ENCODE results near the gene PEX5L. TPM values are rescaled to one million over a fixed set of nuclear protein-coding genes. Genes with fewer than 3 reads are reported as not detected.

PEX5L gene
- total and polyA plus RNA-seq, 2 experiments from 2014 or later: 6.3 to 7.0 TPM

DNA sequence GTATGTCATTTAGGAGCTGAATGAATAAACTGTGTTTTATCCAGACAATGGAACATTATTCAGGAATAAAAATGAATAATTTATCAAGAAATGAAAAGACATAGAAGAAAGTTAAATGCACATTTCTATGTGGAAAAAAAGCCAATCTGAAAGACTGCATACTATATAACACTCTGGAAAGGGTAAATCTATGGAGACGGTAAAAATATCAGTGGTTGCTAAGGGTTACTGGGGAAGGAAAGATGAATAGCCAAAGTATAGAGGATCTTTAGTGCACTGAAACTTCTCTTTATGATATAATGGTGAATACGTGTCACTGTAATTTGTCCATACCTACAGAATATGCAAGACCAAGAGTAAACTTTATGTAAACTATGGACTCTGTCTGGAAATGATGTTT is 46.0 kb upstream of the PEX5L start:
- Mint-ChIP-seq H3K27ac (no peak overlapping the region), H3K4me3 (no peak overlapping the region), H3K27me3 (ENCODE audit: insufficient read depth, low read depth, poor library complexity) (peaks cover 1% of the 10 kb centered on the region), H3K9me3 (no peaks in the 10 kb centered on the region; the same call in 2 of the 3 replicates), H3K4me1 (peaks cover 7% of the 10 kb centered on the region), H3K36me3 (ENCODE audit: low read depth) (no peaks in the 10 kb centered on the region)
- DNase-seq (ENCODE audit: low spot score) (no peak), ATAC-seq (no peak)
- Histone ChIP-seq H3K9me2 (ENCODE audit: insufficient read depth) (peaks cover 12% of the 10 kb centered on the region), H3K36me3 (ENCODE audit: insufficient read depth) (no peaks in the 10 kb centered on the region), H4K20me1 (replicated peaks; ENCODE audit: insufficient read depth) (no peaks in the 10 kb centered on the region), H3K27ac (ENCODE audit: low read depth) (no peak overlapping the region), H3K4me2 (no peak overlapping the region), H2AFZ (no peak overlapping the region), H3F3A (replicated peaks; ENCODE audit: low read depth) (no peaks in the 10 kb centered on the region), H3K79me2 (replicated peaks; ENCODE audit: insufficient read depth) (no peaks in the 10 kb centered on the region), H3K4me3 (no peak overlapping the region), H3K27me3 (ENCODE audit: insufficient read depth) (no peaks in the 10 kb centered on the region), H3K4me1 (ENCODE audit: insufficient read depth) (peaks cover 6% of the 10 kb centered on the region; the same call in 1 of the 2 replicates)
- no peak for TF ChIP-seq ZNF331 (CRISPR knock-in tag; IDR thresholded peaks at IDR 0.05; ENCODE audit: low read depth)

DNA sequence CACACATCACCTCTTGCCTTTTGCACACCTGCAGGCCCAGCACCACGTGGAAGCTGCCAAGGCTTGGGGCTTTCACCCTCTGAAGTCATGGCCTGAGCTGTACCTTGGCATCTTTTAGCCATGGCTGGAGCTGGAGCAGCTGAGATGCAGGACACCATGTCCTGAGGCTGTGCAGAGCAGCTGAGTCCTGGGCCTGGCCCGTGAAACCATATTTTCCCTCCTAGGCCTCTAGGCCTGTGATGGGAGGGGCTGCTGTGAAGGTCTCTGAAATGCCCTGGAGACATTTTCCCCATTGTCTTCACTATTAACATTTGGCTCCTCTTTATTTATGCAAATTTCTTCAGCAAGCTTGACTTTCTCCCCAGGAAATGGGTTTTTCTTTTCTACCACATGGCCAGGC is 41.9 kb upstream of the PEX5L start:
- H3K27me3 Mint-ChIP-seq (ENCODE audit: insufficient read depth, low read depth, poor library complexity): peaks cover 4% of the 10 kb centered on the region
- no peaks in the 10 kb centered on the region for H3K36me3 ChIP-seq (ENCODE audit: insufficient read depth)
- peaks cover 6% of the 10 kb centered on the region; the same call in 1 of the 2 replicates for H3K4me1 ChIP-seq (ENCODE audit: insufficient read depth)
- no peak for DNase-seq (ENCODE audit: low spot score)
- TF ChIP-seq CREB1 (CRISPR knock-in tag; IDR thresholded peaks at IDR 0.05; ENCODE audit: low read depth): no peak
- TF ChIP-seq STAT1 (IDR thresholded peaks at IDR 0.05; ENCODE audit: unreplicated experiment): no peak
- TF ChIP-seq, protein P1, sequence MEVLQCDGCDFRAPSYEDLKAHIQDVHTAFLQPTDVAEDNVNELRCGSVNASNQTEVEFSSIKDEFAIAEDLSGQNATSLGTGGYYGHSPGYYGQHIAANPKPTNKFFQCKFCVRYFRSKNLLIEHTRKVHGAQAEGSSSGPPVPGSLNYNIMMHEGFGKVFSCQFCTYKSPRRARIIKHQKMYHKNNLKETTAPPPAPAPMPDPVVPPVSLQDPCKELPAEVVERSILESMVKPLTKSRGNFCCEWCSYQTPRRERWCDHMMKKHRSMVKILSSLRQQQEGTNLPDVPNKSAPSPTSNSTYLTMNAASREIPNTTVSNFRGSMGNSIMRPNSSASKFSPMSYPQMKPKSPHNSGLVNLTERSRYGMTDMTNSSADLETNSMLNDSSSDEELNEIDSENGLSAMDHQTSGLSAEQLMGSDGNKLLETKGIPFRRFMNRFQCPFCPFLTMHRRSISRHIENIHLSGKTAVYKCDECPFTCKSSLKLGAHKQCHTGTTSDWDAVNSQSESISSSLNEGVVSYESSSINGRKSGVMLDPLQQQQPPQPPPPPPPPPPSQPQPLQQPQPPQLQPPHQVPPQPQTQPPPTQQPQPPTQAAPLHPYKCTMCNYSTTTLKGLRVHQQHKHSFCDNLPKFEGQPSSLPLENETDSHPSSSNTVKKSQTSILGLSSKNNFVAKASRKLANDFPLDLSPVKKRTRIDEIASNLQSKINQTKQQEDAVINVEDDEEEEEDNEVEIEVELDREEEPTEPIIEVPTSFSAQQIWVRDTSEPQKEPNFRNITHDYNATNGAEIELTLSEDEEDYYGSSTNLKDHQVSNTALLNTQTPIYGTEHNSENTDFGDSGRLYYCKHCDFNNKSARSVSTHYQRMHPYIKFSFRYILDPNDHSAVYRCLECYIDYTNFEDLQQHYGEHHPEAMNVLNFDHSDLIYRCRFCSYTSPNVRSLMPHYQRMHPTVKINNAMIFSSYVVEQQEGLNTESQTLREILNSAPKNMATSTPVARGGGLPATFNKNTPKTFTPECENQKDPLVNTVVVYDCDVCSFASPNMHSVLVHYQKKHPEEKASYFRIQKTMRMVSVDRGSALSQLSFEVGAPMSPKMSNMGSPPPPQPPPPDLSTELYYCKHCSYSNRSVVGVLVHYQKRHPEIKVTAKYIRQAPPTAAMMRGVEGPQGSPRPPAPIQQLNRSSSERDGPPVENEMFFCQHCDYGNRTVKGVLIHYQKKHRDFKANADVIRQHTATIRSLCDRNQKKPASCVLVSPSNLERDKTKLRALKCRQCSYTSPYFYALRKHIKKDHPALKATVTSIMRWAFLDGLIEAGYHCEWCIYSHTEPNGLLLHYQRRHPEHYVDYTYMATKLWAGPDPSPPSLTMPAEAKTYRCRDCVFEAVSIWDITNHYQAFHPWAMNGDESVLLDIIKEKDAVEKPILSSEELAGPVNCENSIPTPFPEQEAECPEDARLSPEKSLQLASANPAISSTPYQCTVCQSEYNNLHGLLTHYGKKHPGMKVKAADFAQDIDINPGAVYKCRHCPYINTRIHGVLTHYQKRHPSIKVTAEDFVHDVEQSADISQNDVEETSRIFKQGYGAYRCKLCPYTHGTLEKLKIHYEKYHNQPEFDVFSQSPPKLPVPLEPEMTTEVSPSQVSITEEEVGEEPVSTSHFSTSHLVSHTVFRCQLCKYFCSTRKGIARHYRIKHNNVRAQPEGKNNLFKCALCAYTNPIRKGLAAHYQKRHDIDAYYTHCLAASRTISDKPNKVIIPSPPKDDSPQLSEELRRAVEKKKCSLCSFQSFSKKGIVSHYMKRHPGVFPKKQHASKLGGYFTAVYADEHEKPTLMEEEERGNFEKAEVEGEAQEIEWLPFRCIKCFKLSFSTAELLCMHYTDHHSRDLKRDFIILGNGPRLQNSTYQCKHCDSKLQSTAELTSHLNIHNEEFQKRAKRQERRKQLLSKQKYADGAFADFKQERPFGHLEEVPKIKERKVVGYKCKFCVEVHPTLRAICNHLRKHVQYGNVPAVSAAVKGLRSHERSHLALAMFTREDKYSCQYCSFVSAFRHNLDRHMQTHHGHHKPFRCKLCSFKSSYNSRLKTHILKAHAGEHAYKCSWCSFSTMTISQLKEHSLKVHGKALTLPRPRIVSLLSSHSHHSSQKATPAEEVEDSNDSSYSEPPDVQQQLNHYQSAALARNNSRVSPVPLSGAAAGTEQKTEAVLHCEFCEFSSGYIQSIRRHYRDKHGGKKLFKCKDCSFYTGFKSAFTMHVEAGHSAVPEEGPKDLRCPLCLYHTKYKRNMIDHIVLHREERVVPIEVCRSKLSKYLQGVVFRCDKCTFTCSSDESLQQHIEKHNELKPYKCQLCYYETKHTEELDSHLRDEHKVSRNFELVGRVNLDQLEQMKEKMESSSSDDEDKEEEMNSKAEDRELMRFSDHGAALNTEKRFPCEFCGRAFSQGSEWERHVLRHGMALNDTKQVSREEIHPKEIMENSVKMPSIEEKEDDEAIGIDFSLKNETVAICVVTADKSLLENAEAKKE (CRISPR knock-in tag; IDR thresholded peaks at IDR 0.05): no peak
- no peak for TF ChIP-seq ZNF114 (CRISPR knock-in tag; IDR thresholded peaks at IDR 0.05)
- TF ChIP-seq JUNB (IDR thresholded peaks at IDR 0.05; ENCODE audit: unreplicated experiment): no peak
- TF ChIP-seq, protein P2, sequence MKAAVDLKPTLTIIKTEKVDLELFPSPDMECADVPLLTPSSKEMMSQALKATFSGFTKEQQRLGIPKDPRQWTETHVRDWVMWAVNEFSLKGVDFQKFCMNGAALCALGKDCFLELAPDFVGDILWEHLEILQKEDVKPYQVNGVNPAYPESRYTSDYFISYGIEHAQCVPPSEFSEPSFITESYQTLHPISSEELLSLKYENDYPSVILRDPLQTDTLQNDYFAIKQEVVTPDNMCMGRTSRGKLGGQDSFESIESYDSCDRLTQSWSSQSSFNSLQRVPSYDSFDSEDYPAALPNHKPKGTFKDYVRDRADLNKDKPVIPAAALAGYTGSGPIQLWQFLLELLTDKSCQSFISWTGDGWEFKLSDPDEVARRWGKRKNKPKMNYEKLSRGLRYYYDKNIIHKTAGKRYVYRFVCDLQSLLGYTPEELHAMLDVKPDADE (IDR thresholded peaks at IDR 0.05): no peak
- TF ChIP-seq, protein P3, sequence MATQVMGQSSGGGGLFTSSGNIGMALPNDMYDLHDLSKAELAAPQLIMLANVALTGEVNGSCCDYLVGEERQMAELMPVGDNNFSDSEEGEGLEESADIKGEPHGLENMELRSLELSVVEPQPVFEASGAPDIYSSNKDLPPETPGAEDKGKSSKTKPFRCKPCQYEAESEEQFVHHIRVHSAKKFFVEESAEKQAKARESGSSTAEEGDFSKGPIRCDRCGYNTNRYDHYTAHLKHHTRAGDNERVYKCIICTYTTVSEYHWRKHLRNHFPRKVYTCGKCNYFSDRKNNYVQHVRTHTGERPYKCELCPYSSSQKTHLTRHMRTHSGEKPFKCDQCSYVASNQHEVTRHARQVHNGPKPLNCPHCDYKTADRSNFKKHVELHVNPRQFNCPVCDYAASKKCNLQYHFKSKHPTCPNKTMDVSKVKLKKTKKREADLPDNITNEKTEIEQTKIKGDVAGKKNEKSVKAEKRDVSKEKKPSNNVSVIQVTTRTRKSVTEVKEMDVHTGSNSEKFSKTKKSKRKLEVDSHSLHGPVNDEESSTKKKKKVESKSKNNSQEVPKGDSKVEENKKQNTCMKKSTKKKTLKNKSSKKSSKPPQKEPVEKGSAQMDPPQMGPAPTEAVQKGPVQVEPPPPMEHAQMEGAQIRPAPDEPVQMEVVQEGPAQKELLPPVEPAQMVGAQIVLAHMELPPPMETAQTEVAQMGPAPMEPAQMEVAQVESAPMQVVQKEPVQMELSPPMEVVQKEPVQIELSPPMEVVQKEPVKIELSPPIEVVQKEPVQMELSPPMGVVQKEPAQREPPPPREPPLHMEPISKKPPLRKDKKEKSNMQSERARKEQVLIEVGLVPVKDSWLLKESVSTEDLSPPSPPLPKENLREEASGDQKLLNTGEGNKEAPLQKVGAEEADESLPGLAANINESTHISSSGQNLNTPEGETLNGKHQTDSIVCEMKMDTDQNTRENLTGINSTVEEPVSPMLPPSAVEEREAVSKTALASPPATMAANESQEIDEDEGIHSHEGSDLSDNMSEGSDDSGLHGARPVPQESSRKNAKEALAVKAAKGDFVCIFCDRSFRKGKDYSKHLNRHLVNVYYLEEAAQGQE (IDR thresholded peaks at IDR 0.05; ENCODE audit: unreplicated experiment): no peak
- no peak for ATAC-seq
- H3K79me2 ChIP-seq (replicated peaks; ENCODE audit: insufficient read depth): no peaks in the 10 kb centered on the region
- H3K9me2 ChIP-seq (ENCODE audit: insufficient read depth): peaks cover 25% of the 10 kb centered on the region
- H3K4me3 ChIP-seq: no peak overlapping the region
- H3K4me1 Mint-ChIP-seq: peaks cover 7% of the 10 kb centered on the region
- no peak overlapping the region for H3K4me3 Mint-ChIP-seq
- H3K9me3 Mint-ChIP-seq: no peaks in the 10 kb centered on the region; the same call in 2 of the 3 replicates
- H3K27ac Mint-ChIP-seq: no peak overlapping the region
- H2AFZ ChIP-seq: 0 out of 2 replicates have a peak overlapping the region, but pooled peaks have one; percentile 60
- no peaks in the 10 kb centered on the region for H3K36me3 Mint-ChIP-seq (ENCODE audit: low read depth)
- H3K27ac ChIP-seq (ENCODE audit: low read depth): no peak overlapping the region
- H3K4me2 ChIP-seq: no peak overlapping the region
- no peaks in the 10 kb centered on the region for H4K20me1 ChIP-seq (replicated peaks; ENCODE audit: insufficient read depth)
- H3K27me3 ChIP-seq (ENCODE audit: insufficient read depth): no peaks in the 10 kb centered on the region
- H3F3A ChIP-seq (replicated peaks; ENCODE audit: low read depth): no peaks in the 10 kb centered on the region
